Osteoblast (primary cell): ENCODE data around the gene RHOH. TPM values are rescaled to one million over a fixed set of nuclear protein-coding genes. Genes with fewer than 3 reads are reported as not detected.

Experiments used
- DNase-seq: peaks from one replicate; pipeline ENCODE4 v3.0.0; 2011; ENCODE audit warnings: low spot score, mixed read lengths; ENCODE audit not compliant: insufficient read length; ENCODE audit errors: missing footprints
- H2AFZ ChIP-seq: 2 replicates; pipeline ENCODE4 v1.6.0; 2011; ENCODE audit warnings: mild to moderate bottlenecking, low read length
- H3K27ac ChIP-seq: 2 replicates; pipeline ENCODE4 v1.5.1; 2011; ENCODE audit warnings: mild to moderate bottlenecking, low read depth, low read length, moderate library complexity
- H3K27me3 ChIP-seq: 2 replicates; pipeline ENCODE4 v1.6.0; 2012; ENCODE audit warnings: mild to moderate bottlenecking, control low read depth, inconsistent platforms, low read length, moderate library complexity; ENCODE audit not compliant: insufficient read depth
- H3K36me3 ChIP-seq: 2 replicates; pipeline ENCODE4 v1.5.1; 2011; ENCODE audit warnings: mild to moderate bottlenecking, low read length, control low read depth, moderate library complexity; ENCODE audit not compliant: insufficient read depth
- H3K4me1 ChIP-seq: 2 replicates; pipeline ENCODE4 v1.5.1; 2011; ENCODE audit warnings: mild to moderate bottlenecking, low read length, control low read depth, moderate library complexity; ENCODE audit not compliant: insufficient read depth
- H3K4me2 ChIP-seq: 2 replicates; pipeline ENCODE4 v1.6.0; 2011; ENCODE audit warnings: mild to moderate bottlenecking, low read length; ENCODE audit not compliant: insufficient read depth
- H3K4me3 ChIP-seq: fragments of 200-600 bp; sonication (generic); 3 replicates; pipeline ENCODE4 v1.5.1; 2012; ENCODE audit warnings: mild to moderate bottlenecking, low read length, inconsistent platforms; ENCODE audit not compliant: insufficient read depth
- H3K79me2 ChIP-seq: 2 replicates; pipeline ENCODE4 v1.6.0; 2012; ENCODE audit warnings: mild to moderate bottlenecking, low read length, control low read depth, inconsistent platforms; ENCODE audit not compliant: insufficient read depth
- H3K9me3 ChIP-seq: 2 replicates; pipeline ENCODE4 v1.5.1; 2011; ENCODE audit warnings: low read depth, low read length, control low read depth
- H4K20me1 ChIP-seq: 2 replicates; pipeline ENCODE4 v1.6.0; 2012; ENCODE audit warnings: mild to moderate bottlenecking, low read length, control low read depth; ENCODE audit not compliant: insufficient read depth
- total RNA-seq: library from RNA; depleted of rRNA; stranded (reverse); fragments of >200 nt; gene quantifications from 2 replicates; pipeline ENCODE4 v1.2.3, GENCODE V29; 2012
- TF ChIP-seq, protein P1 (sequence below): IDR thresholded peaks from 2 replicates; pipeline ENCODE4 v1.5.1; 2011; ENCODE audit warnings: mild to moderate bottlenecking, low read depth, low read length, moderate library complexity; ENCODE audit errors: extremely low read depth

Gene RHOH
- total RNA-seq, 1 donor = not detected

DNA sequence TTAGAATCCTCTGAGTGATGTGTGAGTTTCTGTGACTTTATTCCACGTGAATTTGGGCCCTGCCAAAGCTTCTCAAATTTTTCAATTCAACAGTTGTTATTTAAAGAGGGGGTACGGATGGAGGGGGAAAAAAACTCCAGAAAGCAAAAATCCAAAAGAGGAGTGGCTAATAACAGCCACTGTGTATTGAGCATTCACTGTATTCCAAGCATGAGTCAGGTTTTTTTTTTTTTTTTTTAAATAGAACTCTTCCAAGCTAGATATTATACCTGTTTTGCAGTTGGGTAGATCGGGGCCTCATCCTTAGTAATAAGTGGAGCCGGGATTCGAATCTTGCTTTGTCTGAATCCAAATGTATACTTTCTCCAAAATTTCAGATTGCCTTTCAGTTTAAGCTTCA lies 6.4 kb upstream of the RHOH start:
- no peak overlapping the region for H2AFZ ChIP-seq
- H4K20me1 ChIP-seq = no peaks in the 10 kb centered on the region
- DNase-seq = no peak
- no peaks in the 10 kb centered on the region for H3K36me3 ChIP-seq
- H3K9me3 ChIP-seq = no peaks in the 10 kb centered on the region
- H3K4me2 ChIP-seq = no peak overlapping the region
- H3K79me2 ChIP-seq = no peaks in the 10 kb centered on the region
- no peak overlapping the region for H3K27ac ChIP-seq
- no peaks in the 10 kb centered on the region for H3K27me3 ChIP-seq
- H3K4me3 ChIP-seq = no peak overlapping the region
- TF ChIP-seq, protein P1, sequence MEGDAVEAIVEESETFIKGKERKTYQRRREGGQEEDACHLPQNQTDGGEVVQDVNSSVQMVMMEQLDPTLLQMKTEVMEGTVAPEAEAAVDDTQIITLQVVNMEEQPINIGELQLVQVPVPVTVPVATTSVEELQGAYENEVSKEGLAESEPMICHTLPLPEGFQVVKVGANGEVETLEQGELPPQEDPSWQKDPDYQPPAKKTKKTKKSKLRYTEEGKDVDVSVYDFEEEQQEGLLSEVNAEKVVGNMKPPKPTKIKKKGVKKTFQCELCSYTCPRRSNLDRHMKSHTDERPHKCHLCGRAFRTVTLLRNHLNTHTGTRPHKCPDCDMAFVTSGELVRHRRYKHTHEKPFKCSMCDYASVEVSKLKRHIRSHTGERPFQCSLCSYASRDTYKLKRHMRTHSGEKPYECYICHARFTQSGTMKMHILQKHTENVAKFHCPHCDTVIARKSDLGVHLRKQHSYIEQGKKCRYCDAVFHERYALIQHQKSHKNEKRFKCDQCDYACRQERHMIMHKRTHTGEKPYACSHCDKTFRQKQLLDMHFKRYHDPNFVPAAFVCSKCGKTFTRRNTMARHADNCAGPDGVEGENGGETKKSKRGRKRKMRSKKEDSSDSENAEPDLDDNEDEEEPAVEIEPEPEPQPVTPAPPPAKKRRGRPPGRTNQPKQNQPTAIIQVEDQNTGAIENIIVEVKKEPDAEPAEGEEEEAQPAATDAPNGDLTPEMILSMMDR = no peak
- peaks cover 17% of the 10 kb centered on the region for H3K4me1 ChIP-seq

DNA sequence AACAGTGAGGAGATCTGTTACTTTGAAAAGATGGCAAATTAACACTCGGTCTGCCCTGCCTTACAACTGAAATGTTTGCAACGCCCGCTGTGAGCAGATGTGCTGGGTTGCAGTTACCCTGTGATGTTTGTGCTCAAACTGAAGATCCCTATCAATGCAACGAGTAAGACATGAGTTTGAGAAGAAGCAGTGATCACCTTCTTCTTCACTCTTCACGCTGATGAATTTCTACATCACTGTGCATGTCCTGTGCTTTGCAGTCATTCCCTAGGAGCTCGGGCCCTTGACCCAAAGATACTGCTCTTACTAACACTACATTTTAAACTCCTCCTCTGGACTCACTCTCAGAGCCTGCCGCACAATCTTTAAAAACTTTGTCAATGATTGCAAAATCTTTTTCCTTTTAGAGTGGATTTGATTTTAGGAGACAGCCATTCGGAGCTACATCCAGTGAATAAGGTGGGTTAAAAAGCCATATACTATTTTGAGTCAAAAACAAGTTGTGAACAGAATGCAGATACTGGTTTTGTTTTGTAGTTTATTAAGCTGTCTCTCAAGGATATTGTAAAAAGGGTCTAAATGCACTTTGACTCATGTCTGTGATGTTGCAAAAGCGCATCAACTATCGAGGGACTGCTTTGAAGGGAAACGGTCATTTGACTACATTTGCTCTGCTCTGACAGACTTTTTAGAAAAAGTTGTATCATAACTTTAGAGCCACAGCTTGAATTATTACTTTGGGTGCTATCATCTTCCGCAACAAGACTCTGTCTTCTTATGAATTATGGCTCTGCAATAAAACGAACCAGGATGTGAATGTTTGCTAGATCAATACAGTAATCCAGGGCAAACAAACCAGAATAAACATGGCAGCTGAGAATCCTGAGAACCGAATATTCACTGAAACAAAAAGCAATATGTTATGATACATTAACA lies 5.7 kb upstream of the RHOH start:
- Histone ChIP-seq H3K4me3 (peak overlapping the region; percentile 4), H3K4me1 (peaks cover 10% of the 10 kb centered on the region), H3K27ac (no peak overlapping the region), H3K79me2 (no peaks in the 10 kb centered on the region), H2AFZ (peak overlapping the region; percentile 66), H3K4me2 (peak overlapping the region; percentile 59), H3K36me3 (no peaks in the 10 kb centered on the region), H3K27me3 (no peaks in the 10 kb centered on the region), H4K20me1 (no peaks in the 10 kb centered on the region), H3K9me3 (no peaks in the 10 kb centered on the region)
- DNase-seq = no peak
- TF ChIP-seq, protein P1 = no peak

DNA sequence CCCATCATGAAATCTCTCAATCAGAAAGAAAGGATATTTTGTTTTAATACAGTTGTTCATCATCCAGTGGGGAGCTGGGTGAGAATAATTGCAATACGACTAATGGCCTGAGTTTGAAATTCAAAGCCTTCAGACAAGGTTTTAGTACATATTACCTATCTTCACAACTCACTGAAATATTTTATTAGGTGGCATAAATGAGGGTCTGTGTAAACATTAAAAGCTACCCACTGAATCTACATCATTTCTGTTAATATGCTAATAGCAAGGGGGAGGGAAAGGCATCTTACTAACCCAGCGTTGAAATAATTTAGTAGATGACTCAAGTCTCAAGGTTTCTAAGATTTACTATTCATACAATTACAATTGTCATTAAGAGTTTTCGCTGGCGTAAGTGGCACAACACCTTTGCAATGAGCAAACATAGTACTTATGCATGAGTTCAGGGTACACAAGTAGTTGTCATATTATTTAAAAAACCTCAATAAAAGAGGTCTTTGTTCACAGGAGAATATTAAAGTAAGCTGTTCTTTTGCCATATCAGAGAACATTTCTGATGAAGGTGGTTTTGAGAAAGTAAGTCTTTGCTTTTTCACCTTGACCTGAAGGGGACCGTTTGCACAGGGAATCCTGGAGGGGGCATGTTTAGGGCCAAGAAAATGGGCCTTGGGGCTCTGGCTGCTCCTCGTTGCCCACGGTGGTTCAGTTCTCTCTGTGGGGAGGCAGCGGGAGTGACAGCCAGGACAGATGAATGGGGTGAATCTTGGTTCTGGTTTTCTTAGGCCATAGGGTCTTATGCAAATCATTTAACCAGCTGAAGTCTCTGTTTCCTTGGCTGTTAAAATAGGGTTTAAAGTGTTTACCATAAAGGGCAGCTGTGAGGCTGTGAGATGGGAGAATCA lies 4.5 kb upstream of the RHOH start:
- Histone ChIP-seq H2AFZ (no peak overlapping the region), H3K27me3 (no peaks in the 10 kb centered on the region), H3K4me1 (peaks cover 4% of the 10 kb centered on the region), H3K27ac (no peak overlapping the region), H3K79me2 (no peaks in the 10 kb centered on the region), H3K4me2 (no peak overlapping the region), H4K20me1 (no peaks in the 10 kb centered on the region), H3K9me3 (no peaks in the 10 kb centered on the region), H3K4me3 (no peak overlapping the region), H3K36me3 (no peaks in the 10 kb centered on the region)
- no peak for DNase-seq
- TF ChIP-seq, protein P1 = no peak
